Vagina (tissue), 2 donors: Measurements from ENCODE around the gene C5orf22. TPM values are rescaled to one million over a fixed set of nuclear protein-coding genes. Genes with fewer than 3 reads are reported as not detected.
"Not testable (repeated sequence)": the region's sequence is repeated elsewhere in the genome, so short reads cannot be mapped to it uniquely, and the experiment has no call there.

Experiments used
- DNase-seq, 2 donors: peaks; one replicate each; pipeline ENCODE4 v3.0.0-alpha.2; 2017; ENCODE audit errors: extremely low spot score in 2 of 2
- H3K27ac ChIP-seq: fragments of 200-600 bp; sonication (generic); one replicate; pipeline ENCODE4 v1.5.1; 2019
- H3K27me3 ChIP-seq: fragments of 200-600 bp; sonication (generic); one replicate; pipeline ENCODE4 v1.5.1; 2019
- H3K36me3 ChIP-seq, 2 donors: fragments of 200-600 bp; sonication (generic); one replicate each; pipeline ENCODE4 v1.5.1; 2017 to 2019
- H3K4me1 ChIP-seq: fragments of 200-600 bp; sonication (generic); one replicate; pipeline ENCODE4 v1.5.1; 2019
- H3K4me3 ChIP-seq, 2 donors: fragments of 200-600 bp; sonication (generic); 1 replicate in 1 of 2; 2 replicates in 1 of 2; pipeline ENCODE4 v1.5.1; 2016 to 2019
- H3K9me3 ChIP-seq: fragments of 200-600 bp; sonication (generic); one replicate; pipeline ENCODE4 v1.5.1; 2019
- CTCF ChIP-seq, 3 experiments: fragments of 450-650 bp in 2 of 3; fragments of 200-600 bp in 1 of 3; sonication (generic) in 1 of 3; IDR thresholded peaks; one replicate each; pipeline ENCODE4 v1.5.1; 2017 to 2019; ENCODE audit warnings: antibody characterized with exemption in 3 of 3, mild to moderate bottlenecking in 2 of 3, moderate library complexity in 2 of 3
- POLR2A ChIP-seq, 2 donors: fragments of 450-650 bp; IDR thresholded peaks; one replicate each; pipeline ENCODE4 v1.6.1; 2017; ENCODE audit warnings: antibody characterized with exemption in 2 of 2, mild to moderate bottlenecking in 2 of 2, moderate library complexity in 2 of 2
- POLR2AphosphoS5 ChIP-seq, 2 donors: sonication (generic); formaldehyde crosslinking; IDR thresholded peaks; one replicate each; pipeline ENCODE4 v1.9.0; 2017; ENCODE audit warnings: antibody characterized with exemption in 2 of 2, mild to moderate bottlenecking in 2 of 2, low read depth in 1 of 2; ENCODE audit not compliant: insufficient read depth in 1 of 2
- intact Hi-C: fragments of 100-400 bp; cut with DNase I; formaldehyde crosslinking; loops from one replicate; pipeline ENCODE4 v1.15.1; 2023
- total RNA-seq: library from RNA; depleted of rRNA; stranded (reverse); fragments of >200 nt; gene quantifications from one replicate; pipeline ENCODE4 v1.2.3, GENCODE V29; 2016

Gene C5orf22
- total RNA-seq, 1 donor from 2014 or later: 18.2 TPM

- Histone ChIP-seq H3K4me1 (no peaks in the 10 kb centered on the region), H3K27me3 (no peaks in the 10 kb centered on the region)
- DNase-seq: no peak
Observed at GRCh38 chr5:31559942-31560341, 27.8 kb downstream of the C5orf22 start.

GRCh38 chr5:31561946-31562345, 29.8 kb downstream of the C5orf22 start:
- Histone ChIP-seq H3K9me3 (no peaks in the 10 kb centered on the region), H3K27me3 (no peaks in the 10 kb centered on the region), H3K27ac (no peak overlapping the region), H3K4me1 (no peaks in the 10 kb centered on the region), H3K4me3 (no peak overlapping the region), H3K36me3 (no peaks in the 10 kb centered on the region)
- intact Hi-C loops: no loop called here
- DNase-seq: no peak
- TF ChIP-seq POLR2A (IDR thresholded peaks at IDR 0.05) (no peak), CTCF (IDR thresholded peaks at IDR 0.05) (no peak), POLR2AphosphoS5 (IDR thresholded peaks at IDR 0.05; ENCODE audit: insufficient read depth in 1 of 2, low read depth in 1 of 2) (no peak)

More at GRCh38 chr5:31559942-31560341, 27.8 kb downstream of the C5orf22 start:
- intact Hi-C loops: no loop called here
- H3K36me3 ChIP-seq: peaks cover 0 to 10% of the 10 kb centered on the region in 2 donors
- H3K27ac ChIP-seq: no peak overlapping the region
- no peaks in the 10 kb centered on the region for H3K9me3 ChIP-seq
- TF ChIP-seq POLR2A (IDR thresholded peaks at IDR 0.05) (no peak), CTCF (IDR thresholded peaks at IDR 0.05) (no peak), POLR2AphosphoS5 (IDR thresholded peaks at IDR 0.05; ENCODE audit: insufficient read depth in 1 of 2, low read depth in 1 of 2) (no peak)
- H3K4me3 ChIP-seq: no peak overlapping the region

- DNase-seq: no peak
- Histone ChIP-seq H3K36me3 (no peaks in the 10 kb centered on the region), H3K4me3 (no peak overlapping the region), H3K27ac (no peak overlapping the region), H3K9me3 (no peaks in the 10 kb centered on the region), H3K4me1 (no peaks in the 10 kb centered on the region), H3K27me3 (no peaks in the 10 kb centered on the region)
- intact Hi-C loops: no loop called here
- TF ChIP-seq POLR2A (IDR thresholded peaks at IDR 0.05) (no peak), CTCF (IDR thresholded peaks at IDR 0.05) (no peak), POLR2AphosphoS5 (IDR thresholded peaks at IDR 0.05; ENCODE audit: insufficient read depth in 1 of 2, low read depth in 1 of 2) (no peak)
Observed at GRCh38 chr5:31563216-31563615, 31.1 kb downstream of the C5orf22 start.

- H3K27ac ChIP-seq, intact Hi-C loops, H3K36me3 ChIP-seq, H3K4me1 ChIP-seq, H3K4me3 ChIP-seq, H3K27me3 ChIP-seq, H3K9me3 ChIP-seq, DNase-seq: not testable (repeated sequence)
Observed at GRCh38 chr5:31566362-31566761, 34.3 kb downstream of the C5orf22 start.

GRCh38 chr5:31568302-31568835, 36.3 kb downstream of the C5orf22 start:
- no peaks in the 10 kb centered on the region for H3K27me3 ChIP-seq
- H3K36me3 ChIP-seq: no peaks in the 10 kb centered on the region
- H3K27ac ChIP-seq: no peak overlapping the region
- TF ChIP-seq POLR2A (IDR thresholded peaks at IDR 0.05) (no peak), POLR2AphosphoS5 (IDR thresholded peaks at IDR 0.05; ENCODE audit: insufficient read depth in 1 of 2, low read depth in 1 of 2) (no peak), CTCF (IDR thresholded peaks at IDR 0.05) (no peak)
- no peak overlapping the region for H3K4me3 ChIP-seq
- intact Hi-C loops: no loop called here
- no peaks in the 10 kb centered on the region for H3K9me3 ChIP-seq
- H3K4me1 ChIP-seq: no peaks in the 10 kb centered on the region
- no peak for DNase-seq
